Mucosa of stomach (tissue), 1 donor: Measurements from ENCODE around the gene ANKRD16.
"Not testable (repeated sequence)": the region's sequence is repeated elsewhere in the genome, so short reads cannot be mapped to it uniquely, and the experiment has no call there.

Experiments
- H3K27me3 ChIP-seq: one replicate; pipeline ENCODE4 v1.7.0; 2013; ENCODE audit warnings: mild to moderate bottlenecking, low read length; ENCODE audit not compliant: control insufficient read depth, insufficient read depth
- H3K36me3 ChIP-seq: one replicate; pipeline ENCODE4 v1.7.0; 2013; ENCODE audit warnings: low read length; ENCODE audit not compliant: control insufficient read depth, insufficient read depth
- H3K4me1 ChIP-seq: one replicate; pipeline ENCODE4 v1.7.0; 2013; ENCODE audit warnings: mild to moderate bottlenecking, low read length; ENCODE audit not compliant: control insufficient read depth, insufficient read depth
- H3K4me3 ChIP-seq: one replicate; pipeline ENCODE4 v1.7.0; 2013; ENCODE audit warnings: low read length
- H3K9ac ChIP-seq: one replicate; pipeline ENCODE4 v1.7.0; 2013; ENCODE audit warnings: mild to moderate bottlenecking, low read length, moderate library complexity
- H3K9me3 ChIP-seq: one replicate; pipeline ENCODE4 v1.7.0; 2013; ENCODE audit warnings: mild to moderate bottlenecking, low read length, moderate library complexity; ENCODE audit not compliant: control insufficient read depth
- donor health status: Pancreatic carcinoma.

The ANKRD16 gene

GRCh38 chr10:5867091-5867615, 22.5 kb downstream of the ANKRD16 start:
- H3K4me3 ChIP-seq, H3K4me1 ChIP-seq, H3K27me3 ChIP-seq, H3K9ac ChIP-seq, H3K9me3 ChIP-seq, H3K36me3 ChIP-seq: not testable (repeated sequence)

GRCh38 chr10:5866451-5867081, 23.1 kb downstream of the ANKRD16 start:
- H3K4me3 ChIP-seq, H3K4me1 ChIP-seq, H3K9me3 ChIP-seq, H3K9ac ChIP-seq, H3K36me3 ChIP-seq, H3K27me3 ChIP-seq: not testable (repeated sequence)

GRCh38 chr10:5862981-5863685, 26.6 kb downstream of the ANKRD16 start:
- not testable (repeated sequence) for H3K4me3 ChIP-seq, H3K27me3 ChIP-seq, H3K36me3 ChIP-seq, H3K9ac ChIP-seq, H3K9me3 ChIP-seq, H3K4me1 ChIP-seq

GRCh38 chr10:5862360-5862961, 27.2 kb downstream of the ANKRD16 start:
- Histone ChIP-seq H3K4me1 (no peaks in the 10 kb centered on the region), H3K27me3 (no peaks in the 10 kb centered on the region), H3K9ac (no peak overlapping the region), H3K36me3 (no peaks in the 10 kb centered on the region), H3K4me3 (no peak overlapping the region), H3K9me3 (no peaks in the 10 kb centered on the region)

- no peak overlapping the region for H3K9ac ChIP-seq
- H3K4me1 ChIP-seq, result no peaks in the 10 kb centered on the region
- no peaks in the 10 kb centered on the region for H3K9me3 ChIP-seq
- no peaks in the 10 kb centered on the region for H3K36me3 ChIP-seq
- H3K27me3 ChIP-seq, result no peaks in the 10 kb centered on the region
- no peak overlapping the region for H3K4me3 ChIP-seq
Measured at GRCh38 chr10:5860066-5860465, 29.6 kb downstream of the ANKRD16 start.

GRCh38 chr10:5858811-5859210, 30.9 kb downstream of the ANKRD16 start:
- Histone ChIP-seq H3K9ac (no peak overlapping the region), H3K4me1 (no peaks in the 10 kb centered on the region), H3K4me3 (no peak overlapping the region), H3K36me3 (no peaks in the 10 kb centered on the region), H3K9me3 (no peaks in the 10 kb centered on the region), H3K27me3 (no peaks in the 10 kb centered on the region)

GRCh38 chr10:5856701-5857004, 33.0 kb downstream of the ANKRD16 start:
- no peak overlapping the region for H3K4me3 ChIP-seq
- H3K9me3 ChIP-seq, result no peaks in the 10 kb centered on the region
- H3K4me1 ChIP-seq, result no peaks in the 10 kb centered on the region
- no peak overlapping the region for H3K9ac ChIP-seq
- no peaks in the 10 kb centered on the region for H3K36me3 ChIP-seq
- H3K27me3 ChIP-seq, result no peaks in the 10 kb centered on the region

- Histone ChIP-seq H3K36me3 (no peaks in the 10 kb centered on the region), H3K27me3 (no peaks in the 10 kb centered on the region), H3K4me3 (no peak overlapping the region), H3K4me1 (no peaks in the 10 kb centered on the region), H3K9ac (no peak overlapping the region), H3K9me3 (no peaks in the 10 kb centered on the region)
Measured at GRCh38 chr10:5855979-5856700, 33.6 kb downstream of the ANKRD16 start.

GRCh38 chr10:5854131-5854475, 35.6 kb downstream of the ANKRD16 start:
- H3K4me3 ChIP-seq, result no peak overlapping the region
- no peaks in the 10 kb centered on the region for H3K4me1 ChIP-seq
- H3K9ac ChIP-seq, result no peak overlapping the region
- H3K27me3 ChIP-seq, result no peaks in the 10 kb centered on the region
- H3K9me3 ChIP-seq, result no peaks in the 10 kb centered on the region
- H3K36me3 ChIP-seq, result no peaks in the 10 kb centered on the region

- not testable (repeated sequence) for H3K9ac ChIP-seq, H3K36me3 ChIP-seq, H3K4me1 ChIP-seq, H3K4me3 ChIP-seq, H3K9me3 ChIP-seq, H3K27me3 ChIP-seq
Measured at GRCh38 chr10:5846667-5847066, 43.0 kb downstream of the ANKRD16 start.

- no peaks in the 10 kb centered on the region for H3K27me3 ChIP-seq
- H3K36me3 ChIP-seq, result no peaks in the 10 kb centered on the region
- H3K4me1 ChIP-seq, result no peaks in the 10 kb centered on the region
- H3K9ac ChIP-seq, result no peak overlapping the region
- H3K4me3 ChIP-seq, result no peak overlapping the region
- no peaks in the 10 kb centered on the region for H3K9me3 ChIP-seq
Measured at GRCh38 chr10:5844345-5845055, 45.2 kb downstream of the ANKRD16 start.
